Measurements from ENCODE around the gene SURF6. TPM values are rescaled to one million over a fixed set of nuclear protein-coding genes. Genes with fewer than 3 reads are reported as not detected.
"Not testable (repeated sequence)": the region's sequence is repeated elsewhere in the genome, so short reads cannot be mapped to it uniquely, and the experiment has no call there.

The SURF6 gene
- total RNA-seq, 1 donor from 2014 or later = 16.0 TPM

- Mint-ChIP-seq H3K4me1 (ENCODE audit: unreplicated experiment) (peaks cover 14% of the 10 kb centered on the region), H3K27me3 (ENCODE audit: unreplicated experiment) (peaks cover 11% of the 10 kb centered on the region), H3K4me3 (ENCODE audit: unreplicated experiment) (no peak overlapping the region), H3K27ac (ENCODE audit: unreplicated experiment) (no peak overlapping the region), H3K36me3 (ENCODE audit: unreplicated experiment) (no peaks in the 10 kb centered on the region), H3K9me3 (ENCODE audit: unreplicated experiment) (peaks cover 4% of the 10 kb centered on the region)
- no peak for TF ChIP-seq CTCF (IDR thresholded peaks at IDR 0.05)
- peak; percentile 85 for DNase-seq (ENCODE audit: extremely low spot score, unreplicated experiment)
These were observed 31.3 kb downstream of the SURF6 start for GRCh38 chr9:133304477-133305377.

GRCh38 chr9:133304158-133304470 lies 31.9 kb downstream of the SURF6 start:
- peaks cover 14% of the 10 kb centered on the region for H3K4me1 Mint-ChIP-seq (ENCODE audit: unreplicated experiment)
- H3K27me3 Mint-ChIP-seq (ENCODE audit: unreplicated experiment) = peaks cover 9% of the 10 kb centered on the region
- TF ChIP-seq CTCF (IDR thresholded peaks at IDR 0.05) = no peak
- no peak overlapping the region for H3K4me3 Mint-ChIP-seq (ENCODE audit: unreplicated experiment)
- H3K9me3 Mint-ChIP-seq (ENCODE audit: unreplicated experiment) = no peaks in the 10 kb centered on the region
- DNase-seq (ENCODE audit: extremely low spot score, unreplicated experiment) = no peak
- no peaks in the 10 kb centered on the region for H3K36me3 Mint-ChIP-seq (ENCODE audit: unreplicated experiment)
- no peak overlapping the region for H3K27ac Mint-ChIP-seq (ENCODE audit: unreplicated experiment)

GRCh38 chr9:133303266-133304157 lies 32.5 kb downstream of the SURF6 start:
- H3K9me3 Mint-ChIP-seq (ENCODE audit: unreplicated experiment) = no peaks in the 10 kb centered on the region
- no peak overlapping the region for H3K27ac Mint-ChIP-seq (ENCODE audit: unreplicated experiment)
- no peaks in the 10 kb centered on the region for H3K36me3 Mint-ChIP-seq (ENCODE audit: unreplicated experiment)
- TF ChIP-seq CTCF (IDR thresholded peaks at IDR 0.05) = no peak
- DNase-seq (ENCODE audit: extremely low spot score, unreplicated experiment) = peak; percentile 80
- H3K4me1 Mint-ChIP-seq (ENCODE audit: unreplicated experiment) = peaks cover 14% of the 10 kb centered on the region
- H3K4me3 Mint-ChIP-seq (ENCODE audit: unreplicated experiment) = no peak overlapping the region
- H3K27me3 Mint-ChIP-seq (ENCODE audit: unreplicated experiment) = peaks cover 10% of the 10 kb centered on the region

DNA sequence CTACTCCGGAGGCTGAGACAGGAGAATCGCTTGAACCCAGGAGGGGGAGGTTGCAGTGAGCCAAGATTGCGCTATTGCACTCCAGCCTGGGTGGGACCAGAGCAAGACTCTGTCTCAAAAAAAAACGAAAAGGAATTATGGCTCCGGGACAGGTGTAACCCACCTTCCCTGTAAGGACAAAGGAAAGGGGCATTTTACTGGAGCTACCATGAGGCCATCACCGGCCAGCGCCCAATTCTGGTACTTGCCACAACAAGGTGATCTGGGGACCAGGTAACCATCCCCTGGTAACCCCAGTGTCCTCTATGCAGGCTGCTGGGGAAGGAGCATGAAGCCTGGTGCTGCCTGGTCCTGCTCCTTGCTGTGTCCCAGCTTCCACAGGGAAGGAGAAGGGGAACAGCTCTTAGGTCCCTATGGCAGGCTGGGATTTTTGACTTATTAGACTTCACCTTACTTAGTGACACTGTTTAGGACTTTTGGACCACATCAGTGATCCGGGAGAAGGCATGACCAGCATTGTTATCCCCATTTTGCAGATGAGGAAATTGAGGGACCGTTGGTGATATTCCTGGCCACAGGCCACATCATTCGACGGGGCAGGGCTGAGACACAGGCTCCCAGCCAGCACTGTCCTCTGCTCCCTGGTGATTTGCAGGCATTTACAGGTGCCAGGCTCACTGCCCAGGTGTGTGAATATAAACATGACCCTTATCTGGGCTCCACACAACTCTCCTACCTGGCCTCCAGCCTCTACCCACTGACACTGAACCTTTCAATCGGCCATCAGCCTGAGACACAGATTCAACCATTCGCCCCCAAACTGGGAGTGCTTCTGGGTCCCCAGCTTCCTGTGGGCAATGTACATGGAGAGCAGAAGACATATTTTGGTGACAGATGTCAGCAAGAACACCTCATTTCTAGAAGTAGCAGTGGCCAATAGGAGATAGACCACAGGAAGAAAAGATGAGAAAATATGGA lies 34.4 kb downstream of the SURF6 start:
- H3K36me3 Mint-ChIP-seq (ENCODE audit: unreplicated experiment) = no peaks in the 10 kb centered on the region
- peaks cover 9% of the 10 kb centered on the region for H3K4me1 Mint-ChIP-seq (ENCODE audit: unreplicated experiment)
- H3K27me3 Mint-ChIP-seq (ENCODE audit: unreplicated experiment) = peaks cover 13% of the 10 kb centered on the region
- TF ChIP-seq CTCF (IDR thresholded peaks at IDR 0.05) = no peak
- no peaks in the 10 kb centered on the region for H3K9me3 Mint-ChIP-seq (ENCODE audit: unreplicated experiment)
- peak; percentile 63 for DNase-seq (ENCODE audit: extremely low spot score, unreplicated experiment)
- H3K27ac Mint-ChIP-seq (ENCODE audit: unreplicated experiment) = no peak overlapping the region
- no peak overlapping the region for H3K4me3 Mint-ChIP-seq (ENCODE audit: unreplicated experiment)

- not testable (repeated sequence) for H3K36me3 Mint-ChIP-seq (ENCODE audit: unreplicated experiment); H3K4me3 Mint-ChIP-seq (ENCODE audit: unreplicated experiment); H3K9me3 Mint-ChIP-seq (ENCODE audit: unreplicated experiment); H3K27ac Mint-ChIP-seq (ENCODE audit: unreplicated experiment); H3K4me1 Mint-ChIP-seq (ENCODE audit: unreplicated experiment)
- DNase-seq (ENCODE audit: extremely low spot score, unreplicated experiment) = peak; percentile 46
- H3K27me3 Mint-ChIP-seq (ENCODE audit: unreplicated experiment) = peaks cover 19% of the 10 kb centered on the region
These were observed 36.0 kb downstream of the SURF6 start for GRCh38 chr9:133299996-133300395.
